HG02798 (cell line): ENCODE measurements around the gene FXYD3.
A peak's percentile ranks its signal among the peaks of the same experiment; 100 is the strongest.
"Not testable (repeated sequence)": the region's sequence is repeated elsewhere in the genome, so short reads cannot be mapped to it uniquely, and the experiment has no call there.

ENCODE experiments used
- ATAC-seq: cut with Tn5 transposase; IDR thresholded peaks from one replicate; pipeline ENCODE4 v1.9.1; 2021; ENCODE audit warnings: mild to moderate bottlenecking; ENCODE audit not compliant: unreplicated experiment, poor library complexity

Gene FXYD3

GRCh38 chr19:35085947-35086346 is 29.7 kb upstream of the FXYD3 start:
- peak; percentile 52 for ATAC-seq

GRCh38 chr19:35086455-35086854 is 29.2 kb upstream of the FXYD3 start:
- ATAC-seq: no peak

GRCh38 chr19:35087393-35087792 is 28.2 kb upstream of the FXYD3 start:
- ATAC-seq: no peak

- ATAC-seq: no peak
Measured at GRCh38 chr19:35088131-35088913, 27.3 kb upstream of the FXYD3 start.

- no peak for ATAC-seq
Measured at GRCh38 chr19:35089554-35089953, 26.1 kb upstream of the FXYD3 start.

- ATAC-seq: no peak
Measured at GRCh38 chr19:35090160-35090505, 25.5 kb upstream of the FXYD3 start.

- no peak for ATAC-seq
Measured at GRCh38 chr19:35090506-35091214, 25.0 kb upstream of the FXYD3 start.

GRCh38 chr19:35093430-35093829 is 22.2 kb upstream of the FXYD3 start:
- ATAC-seq: no peak

- no peak for ATAC-seq
Measured at GRCh38 chr19:35093941-35094647, 21.5 kb upstream of the FXYD3 start.

- ATAC-seq: no peak
Measured at GRCh38 chr19:35094656-35095055, 21.0 kb upstream of the FXYD3 start.

- ATAC-seq: no peak
Measured at GRCh38 chr19:35095667-35096368, 19.8 kb upstream of the FXYD3 start.

- no peak for ATAC-seq
Measured at GRCh38 chr19:35098413-35099049, 17.1 kb upstream of the FXYD3 start.

- ATAC-seq: no peak
Measured at GRCh38 chr19:35099155-35099896, 16.3 kb upstream of the FXYD3 start.

GRCh38 chr19:35099897-35100275 is 15.7 kb upstream of the FXYD3 start:
- no peak for ATAC-seq

- ATAC-seq: no peak
Measured at GRCh38 chr19:35100588-35101533, 14.8 kb upstream of the FXYD3 start.

- not testable (repeated sequence) for ATAC-seq
Measured at GRCh38 chr19:35101949-35102348, 13.7 kb upstream of the FXYD3 start.

GRCh38 chr19:35103614-35104013 is 12.0 kb upstream of the FXYD3 start:
- not testable (repeated sequence) for ATAC-seq

GRCh38 chr19:35104361-35104760 is 11.3 kb upstream of the FXYD3 start:
- no peak for ATAC-seq

- no peak for ATAC-seq
Measured at GRCh38 chr19:35105047-35105410, 10.6 kb upstream of the FXYD3 start.
